Measurements from ENCODE around the gene LRCH3. TPM values are rescaled to one million over a fixed set of nuclear protein-coding genes. Genes with fewer than 3 reads are reported as not detected.
A peak's percentile ranks its signal among the peaks of the same experiment; 100 is the strongest.

Gene LRCH3
- total and polyA plus RNA-seq, 2 experiments from 2014 or later: 22.5 to 38.5 TPM

DNA sequence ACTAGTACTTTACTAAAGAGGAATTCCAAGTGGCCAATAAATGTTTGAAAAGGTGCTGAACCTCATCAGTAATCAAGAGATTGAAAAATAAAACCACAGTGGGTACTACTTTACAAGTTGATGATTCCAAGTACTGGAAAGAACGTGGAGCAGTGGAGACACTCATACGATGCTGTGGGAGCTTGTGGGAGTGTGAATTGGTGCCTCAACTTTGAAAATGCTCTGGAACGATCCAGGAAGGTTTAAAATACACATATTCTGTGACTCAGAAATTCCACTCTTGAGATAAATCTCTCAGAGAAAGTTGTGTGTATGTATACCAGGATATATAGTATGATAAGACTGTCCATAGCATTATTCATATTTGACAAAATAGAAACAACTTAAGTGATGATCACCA lies 9.3 kb downstream of the LRCH3 start:
- Histone ChIP-seq H3K27me3 (no peaks in the 10 kb centered on the region), H3K4me2 (no peak overlapping the region), H4K20me1 (ENCODE audit: insufficient read depth, poor library complexity, severe bottlenecking) (peaks cover 70% of the 10 kb centered on the region), H3K79me2 (peaks cover 99% of the 10 kb centered on the region), H3K36me3 (replicated peaks; ENCODE audit: insufficient read depth, low read depth) (no peaks in the 10 kb centered on the region), H3K9me2 (replicated peaks; ENCODE audit: insufficient read depth) (no peaks in the 10 kb centered on the region), H2AFZ (no peak overlapping the region), H3K4me1 (ENCODE audit: insufficient read depth) (no peaks in the 10 kb centered on the region), H3K27ac (no peak overlapping the region), H3K9me3 (ENCODE audit: low read depth) (no peaks in the 10 kb centered on the region), H3K4me3 (no peak overlapping the region)
- 71% methylated on average over 3 of the region's 3 CpGs for WGBS (ENCODE audit: low lambda C conversion rate, missing lambda C conversion rate)
- no peak for DNase-seq (ENCODE audit: low spot score)
- no peak for TF ChIP-seq EZH2phosphoT487 (IDR thresholded peaks at IDR 0.05; ENCODE audit: low read depth, severe bottlenecking, unreplicated experiment)
- TF ChIP-seq, protein P1, sequence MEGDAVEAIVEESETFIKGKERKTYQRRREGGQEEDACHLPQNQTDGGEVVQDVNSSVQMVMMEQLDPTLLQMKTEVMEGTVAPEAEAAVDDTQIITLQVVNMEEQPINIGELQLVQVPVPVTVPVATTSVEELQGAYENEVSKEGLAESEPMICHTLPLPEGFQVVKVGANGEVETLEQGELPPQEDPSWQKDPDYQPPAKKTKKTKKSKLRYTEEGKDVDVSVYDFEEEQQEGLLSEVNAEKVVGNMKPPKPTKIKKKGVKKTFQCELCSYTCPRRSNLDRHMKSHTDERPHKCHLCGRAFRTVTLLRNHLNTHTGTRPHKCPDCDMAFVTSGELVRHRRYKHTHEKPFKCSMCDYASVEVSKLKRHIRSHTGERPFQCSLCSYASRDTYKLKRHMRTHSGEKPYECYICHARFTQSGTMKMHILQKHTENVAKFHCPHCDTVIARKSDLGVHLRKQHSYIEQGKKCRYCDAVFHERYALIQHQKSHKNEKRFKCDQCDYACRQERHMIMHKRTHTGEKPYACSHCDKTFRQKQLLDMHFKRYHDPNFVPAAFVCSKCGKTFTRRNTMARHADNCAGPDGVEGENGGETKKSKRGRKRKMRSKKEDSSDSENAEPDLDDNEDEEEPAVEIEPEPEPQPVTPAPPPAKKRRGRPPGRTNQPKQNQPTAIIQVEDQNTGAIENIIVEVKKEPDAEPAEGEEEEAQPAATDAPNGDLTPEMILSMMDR (IDR thresholded peaks at IDR 0.05; ENCODE audit: poor library complexity): no peak

DNA sequence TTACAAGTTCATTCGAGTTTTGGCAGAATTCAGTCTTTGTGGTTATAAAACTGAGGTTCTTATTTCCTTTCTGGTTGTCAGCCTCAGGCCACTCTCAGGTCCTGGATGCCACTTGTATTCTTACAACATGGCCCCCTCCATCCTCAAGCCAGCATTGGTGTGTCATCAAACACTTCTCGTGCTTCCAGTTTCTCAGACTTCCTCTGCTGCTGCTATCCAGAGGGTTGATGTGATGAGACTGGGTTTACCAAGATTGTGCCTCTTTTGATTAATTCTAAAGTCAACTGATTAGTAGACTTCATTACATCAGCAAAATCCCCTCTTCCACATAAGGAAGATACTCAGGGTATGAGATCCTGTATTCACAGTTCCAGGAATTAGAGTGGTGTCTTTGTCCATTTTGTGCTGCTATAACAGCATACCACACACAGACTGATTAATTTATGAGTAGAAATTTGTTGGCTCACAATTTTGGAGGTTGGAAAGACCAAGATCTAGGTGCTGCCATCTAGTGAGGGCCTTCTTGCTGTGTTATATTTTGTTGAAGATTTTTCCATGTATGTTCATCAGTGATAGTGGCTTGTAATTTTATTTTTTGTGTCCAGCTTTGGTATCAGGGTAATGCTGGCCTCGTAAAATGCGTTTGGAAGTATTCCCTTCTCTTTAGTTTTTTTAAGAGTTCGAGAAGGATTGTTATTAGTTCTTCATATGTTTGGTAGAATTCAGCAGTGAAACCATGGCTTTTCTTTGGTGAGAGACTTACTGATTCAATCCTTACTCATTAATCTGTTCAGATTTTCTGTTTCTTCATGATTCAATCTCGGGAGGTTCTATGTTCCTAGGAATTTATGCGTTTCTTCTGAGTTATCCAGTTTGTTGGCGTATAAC lies 11.1 kb downstream of the LRCH3 start:
- H3K4me3 ChIP-seq: no peak overlapping the region
- peaks cover 67% of the 10 kb centered on the region for H4K20me1 ChIP-seq (ENCODE audit: insufficient read depth, poor library complexity, severe bottlenecking)
- H3K4me2 ChIP-seq: no peak overlapping the region
- H3K27ac ChIP-seq: no peak overlapping the region
- WGBS (ENCODE audit: low lambda C conversion rate, missing lambda C conversion rate): 82% methylated on average over 8 of the region's 8 CpGs
- H3K79me2 ChIP-seq: peaks cover 98% of the 10 kb centered on the region
- no peaks in the 10 kb centered on the region for H3K36me3 ChIP-seq (replicated peaks; ENCODE audit: insufficient read depth, low read depth)
- H3K9me3 ChIP-seq (ENCODE audit: low read depth): no peaks in the 10 kb centered on the region
- H3K27me3 ChIP-seq: no peaks in the 10 kb centered on the region
- H3K4me1 ChIP-seq (ENCODE audit: insufficient read depth): no peaks in the 10 kb centered on the region
- no peaks in the 10 kb centered on the region for H3K9me2 ChIP-seq (replicated peaks; ENCODE audit: insufficient read depth)
- no peak overlapping the region for H2AFZ ChIP-seq
- no peak for DNase-seq (ENCODE audit: low spot score)
- TF ChIP-seq, protein P1 (IDR thresholded peaks at IDR 0.05; ENCODE audit: poor library complexity): no peak
- no peak for TF ChIP-seq EZH2phosphoT487 (IDR thresholded peaks at IDR 0.05; ENCODE audit: low read depth, severe bottlenecking, unreplicated experiment)

DNA sequence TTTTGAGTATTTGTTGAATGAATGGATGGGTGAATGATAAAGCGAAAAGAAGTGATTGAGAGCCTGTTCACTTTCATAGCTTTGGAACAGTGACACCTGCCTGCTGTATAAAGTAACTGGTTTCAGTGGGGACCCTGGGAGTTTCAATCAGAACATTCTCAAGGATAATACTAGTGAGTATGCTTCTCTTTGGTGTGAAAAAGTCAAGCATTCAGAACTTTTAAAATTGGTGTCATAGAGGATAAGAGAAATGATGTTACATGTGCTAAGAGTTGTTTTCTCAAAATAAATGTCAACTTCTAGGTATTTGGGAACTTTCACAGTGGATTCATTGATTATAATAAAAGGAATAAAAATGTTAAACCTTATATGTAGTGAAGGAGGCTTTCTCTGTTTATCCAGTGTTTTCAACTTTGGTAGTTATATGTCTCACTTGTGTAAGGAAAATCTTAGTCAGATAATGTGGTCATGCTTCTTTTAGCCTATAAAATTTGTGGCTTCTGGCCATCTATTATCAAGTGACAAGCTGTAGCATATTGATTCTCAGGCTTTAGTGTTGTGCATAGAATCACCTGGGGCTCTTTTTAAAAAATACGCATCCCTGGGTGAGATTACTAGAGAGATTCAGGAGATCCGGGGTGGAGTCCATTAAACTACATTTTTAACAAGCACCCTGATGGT lies 11.9 kb downstream of the LRCH3 start:
- Histone ChIP-seq H3K27ac (no peak overlapping the region), H3K4me3 (no peak overlapping the region), H3K27me3 (no peaks in the 10 kb centered on the region), H3K36me3 (replicated peaks; ENCODE audit: insufficient read depth, low read depth) (no peaks in the 10 kb centered on the region), H4K20me1 (ENCODE audit: insufficient read depth, poor library complexity, severe bottlenecking) (peaks cover 62% of the 10 kb centered on the region), H3K9me3 (ENCODE audit: low read depth) (no peaks in the 10 kb centered on the region), H3K4me1 (ENCODE audit: insufficient read depth) (no peaks in the 10 kb centered on the region), H3K9me2 (replicated peaks; ENCODE audit: insufficient read depth) (no peaks in the 10 kb centered on the region), H3K79me2 (peaks cover 98% of the 10 kb centered on the region), H3K4me2 (no peak overlapping the region), H2AFZ (no peak overlapping the region)
- DNase-seq (ENCODE audit: low spot score): no peak
- TF ChIP-seq, protein P1 (IDR thresholded peaks at IDR 0.05; ENCODE audit: poor library complexity): peak; percentile 23
- TF ChIP-seq EZH2phosphoT487 (IDR thresholded peaks at IDR 0.05; ENCODE audit: low read depth, severe bottlenecking, unreplicated experiment): no peak
- no peak for TF ChIP-seq EZH2 (IDR thresholded peaks at IDR 0.05; ENCODE audit: borderline replicate concordance)
- 95% methylated on average over 3 of the region's 3 CpGs for WGBS (ENCODE audit: low lambda C conversion rate, missing lambda C conversion rate)

Data from hepatocyte (in vitro differentiated cells).